Caco-2 (cell line): ENCODE measurements around the gene TCF3. TPM values are rescaled to one million over a fixed set of nuclear protein-coding genes. Genes with fewer than 3 reads are reported as not detected.
A peak's percentile ranks its signal among the peaks of the same experiment; 100 is the strongest.
"Not testable (repeated sequence)": the region's sequence is repeated elsewhere in the genome, so short reads cannot be mapped to it uniquely, and the experiment has no call there.

Experiments
- BruUV-seq: library from RNA; stranded (reverse); fragments of 400-500 nt; replicated peaks from 2 replicates; lab custom pipeline; 2021; lab: Mats Ljungman, UMichigan
- CTCF ChIA-PET: fragments of 300-600 bp; sonication (Branson Sonifier 250); formaldehyde crosslinking; loops from one replicate; lab custom pipeline; 2022; ENCODE audit warnings: antibody characterized with exemption; lab: Charles Lee
- POLR2A ChIA-PET: fragments of 300-600 bp; sonication (Branson Sonifier 250); formaldehyde crosslinking; loops from one replicate; lab custom pipeline; 2022; ENCODE audit warnings: antibody characterized with exemption; lab: Charles Lee
- DNase-seq, 2 experiments: peaks; one replicate each; pipeline versions ENCODE4 v3.0.0 to v3.0.0-alpha.2; 2020 to 2022
- H3K27me3 ChIP-seq: replicated peaks from 2 replicates; pipeline ENCODE4 v1.6.0; 2011; ENCODE audit warnings: low read length; ENCODE audit not compliant: control insufficient read depth, insufficient read depth
- H3K36me3 ChIP-seq: 2 replicates; pipeline ENCODE4 v1.5.1; 2011; ENCODE audit warnings: low read length; ENCODE audit not compliant: control insufficient read depth, insufficient read depth
- H3K4me1 ChIP-seq: fragments of 250-450 bp; sonication (Bioruptor Pico); 2 replicates; pipeline ENCODE4 v1.5.1; 2020; ENCODE audit warnings: mild to moderate bottlenecking
- H3K4me3 ChIP-seq: 2 replicates; pipeline ENCODE4 v1.5.1; 2011; ENCODE audit warnings: low read depth, mild to moderate bottlenecking, control low read depth, low read length
- H3K9me3 ChIP-seq: fragments of 250-450 bp; sonication (Bioruptor Pico); 2 replicates; pipeline ENCODE4 v1.5.1; 2020; ENCODE audit warnings: mild to moderate bottlenecking, moderate library complexity
- H3K27ac Mint-ChIP-seq: one replicate; pipeline ENCODE4 v1.8.0; 2022; ENCODE audit warnings: mixed read lengths; ENCODE audit not compliant: unreplicated experiment
- H3K27me3 Mint-ChIP-seq: one replicate; pipeline ENCODE4 v1.8.0; 2022; ENCODE audit warnings: mixed read lengths; ENCODE audit not compliant: insufficient read depth, unreplicated experiment
- H3K36me3 Mint-ChIP-seq: one replicate; pipeline ENCODE4 v1.8.0; 2022; ENCODE audit warnings: mild to moderate bottlenecking, mixed read lengths; ENCODE audit not compliant: insufficient read depth, unreplicated experiment
- H3K4me1 Mint-ChIP-seq: one replicate; pipeline ENCODE4 v1.8.0; 2022; ENCODE audit warnings: low read depth, mixed read lengths; ENCODE audit not compliant: unreplicated experiment
- H3K4me3 Mint-ChIP-seq: one replicate; pipeline ENCODE4 v1.8.0; 2022; ENCODE audit warnings: mild to moderate bottlenecking, moderate library complexity, mixed read lengths; ENCODE audit not compliant: unreplicated experiment
- H3K9me3 Mint-ChIP-seq: one replicate; pipeline ENCODE4 v1.8.0; 2022; ENCODE audit warnings: mixed read lengths; ENCODE audit not compliant: unreplicated experiment
- CTCF ChIP-seq, 2 experiments: fragments of 200-600 bp in 1 of 2; IDR thresholded peaks; 1 replicate in 1 of 2; 2 replicates in 1 of 2; pipeline versions ENCODE4 v1.5.1 to v1.8.0; 2011 to 2022; ENCODE audit warnings: antibody characterized with exemption in 1 of 2, control low read depth in 1 of 2, inconsistent platforms in 1 of 2, low read depth in 1 of 2, low read length in 1 of 2, mild to moderate bottlenecking in 1 of 2, moderate library complexity in 1 of 2; ENCODE audit not compliant: insufficient read depth in 1 of 2, severe bottlenecking in 1 of 2, unreplicated experiment in 1 of 2
- intact Hi-C: fragments of 100-400 bp; cut with micrococcal nuclease; formaldehyde crosslinking; loops from one replicate; pipeline ENCODE4 v1.10.0; 2022; ENCODE audit not compliant: unreplicated experiment
- total RNA-seq: library from RNA; stranded (reverse); gene quantifications from 2 replicates; pipeline ENCODE4 v1.2.3, GENCODE V29; 2022

TCF3 gene
- total RNA-seq, 1 experiment from 2014 or later = 147 TPM

- no TSS peak for BruUV-seq
- intact Hi-C loops = loop anchor here (1.0 to 10.0 kb wide), 3 partner anchors 94 to 126 kb away; no protein-coding TSS in a partner anchor
- H3K27me3 ChIP-seq = no peaks in the 10 kb centered on the region
- Mint-ChIP-seq H3K27me3 (peaks cover 12% of the 10 kb centered on the region), H3K36me3 (no peaks in the 10 kb centered on the region), H3K4me1 (no peaks in the 10 kb centered on the region), H3K4me3 (no peak overlapping the region), H3K9me3 (no peaks in the 10 kb centered on the region), H3K27ac (no peak overlapping the region)
- H3K9me3 ChIP-seq = no peaks in the 10 kb centered on the region
- ChIA-PET POLR2A (no interaction called here), CTCF (interaction anchor here (0.6 to 2.1 kb wide), 15 partner anchors 9 to 153 kb away, joined by 3 to 16 read pairs (median 5); partner anchors contain the start of genes MBD3, TCF3 and UQCR11)
- no peaks in the 10 kb centered on the region for H3K36me3 ChIP-seq
- no peak for DNase-seq
- H3K4me3 ChIP-seq = no peak overlapping the region
- no peaks in the 10 kb centered on the region for H3K4me1 ChIP-seq
- no peak for TF ChIP-seq CTCF (IDR thresholded peaks at IDR 0.05; ENCODE audit: insufficient read depth in 1 of 2, low read depth in 1 of 2, low read length in 1 of 2, severe bottlenecking in 1 of 2, unreplicated experiment in 1 of 2)
Measured at GRCh38 chr19:1672769-1673644, 20.6 kb upstream of the TCF3 start.

DNA sequence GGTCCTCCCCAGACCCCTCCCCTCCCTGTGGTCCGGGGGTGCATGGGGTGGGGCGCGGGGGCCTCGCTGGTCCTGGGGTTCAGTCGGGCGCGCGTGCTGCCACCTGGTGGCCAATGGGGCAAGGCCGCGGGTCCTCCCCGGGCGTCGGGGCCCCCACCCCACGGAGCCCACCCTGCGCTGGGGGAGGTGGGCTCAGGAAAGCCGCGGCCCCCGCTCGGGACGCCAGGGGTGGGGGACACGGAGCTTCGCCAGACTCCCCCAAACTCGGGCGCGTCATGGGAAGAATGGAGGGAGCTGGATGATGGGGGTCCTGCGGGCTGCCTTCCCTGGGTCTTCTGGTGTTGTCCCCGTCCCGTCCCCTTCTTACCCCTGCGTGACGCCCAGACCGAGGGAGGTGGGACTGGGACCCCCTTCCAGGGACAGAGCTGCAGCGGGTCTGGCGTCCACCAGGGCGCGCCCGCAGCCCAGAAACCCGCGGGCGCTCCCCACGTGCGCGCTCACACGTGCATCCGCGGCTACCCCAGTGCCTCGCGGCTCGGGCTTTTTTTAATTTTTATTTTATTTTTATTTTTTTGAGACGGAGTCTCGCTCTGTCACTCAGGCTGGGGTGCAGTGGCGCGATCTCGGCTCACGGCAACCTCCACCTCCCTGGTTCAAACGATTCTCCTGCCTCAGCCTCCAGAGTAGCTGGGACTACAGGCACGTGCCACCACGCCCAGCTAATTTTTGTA, 19.8 kb upstream of the TCF3 start:
- no peaks in the 10 kb centered on the region for H3K36me3 Mint-ChIP-seq
- H3K36me3 ChIP-seq = no peaks in the 10 kb centered on the region
- no peaks in the 10 kb centered on the region for H3K4me1 Mint-ChIP-seq
- peaks cover 13% of the 10 kb centered on the region for H3K27me3 Mint-ChIP-seq
- DNase-seq = peak in 1 of 2 experiments; percentile 54
- no peaks in the 10 kb centered on the region for H3K4me1 ChIP-seq
- peak overlapping the region; percentile 37 for H3K4me3 Mint-ChIP-seq
- BruUV-seq = no TSS peak
- intact Hi-C loops = loop anchor here (1.0 to 10.0 kb wide), 3 partner anchors 95 to 125 kb away; no protein-coding TSS in a partner anchor
- POLR2A ChIA-PET = no interaction called here
- H3K9me3 ChIP-seq = no peaks in the 10 kb centered on the region
- H3K27me3 ChIP-seq = no peaks in the 10 kb centered on the region
- no peaks in the 10 kb centered on the region for H3K9me3 Mint-ChIP-seq
- peak overlapping the region; percentile 48 for H3K4me3 ChIP-seq
- H3K27ac Mint-ChIP-seq = no peak overlapping the region
- CTCF ChIA-PET = interaction anchor here (0.6 to 2.1 kb wide), 14 partner anchors 9 to 154 kb away, joined by 3 to 16 read pairs (median 5); partner anchors contain the start of genes MBD3, TCF3 and UQCR11
- peak; percentile 73 to 98 for TF ChIP-seq CTCF (IDR thresholded peaks at IDR 0.05; ENCODE audit: insufficient read depth in 1 of 2, low read depth in 1 of 2, low read length in 1 of 2, severe bottlenecking in 1 of 2, unreplicated experiment in 1 of 2)

GRCh38 chr19:1671716-1672037, 19.3 kb upstream of the TCF3 start:
- POLR2A ChIA-PET = no interaction called here

GRCh38 chr19:1670747-1671146, 18.3 kb upstream of the TCF3 start:
- H3K27me3 ChIP-seq, POLR2A ChIA-PET, CTCF ChIA-PET, BruUV-seq, H3K36me3 Mint-ChIP-seq, H3K4me1 ChIP-seq, H3K4me3 Mint-ChIP-seq, H3K4me3 ChIP-seq, H3K4me1 Mint-ChIP-seq, H3K9me3 ChIP-seq, H3K36me3 ChIP-seq, DNase-seq, H3K27me3 Mint-ChIP-seq, H3K27ac Mint-ChIP-seq, H3K9me3 Mint-ChIP-seq: not testable (repeated sequence)
- intact Hi-C loops = loop anchor here (1.0 to 10.0 kb wide), 3 partner anchors 64 to 124 kb away; no protein-coding TSS in a partner anchor

More at GRCh38 chr19:1671716-1672037, 19.3 kb upstream of the TCF3 start:
- Histone ChIP-seq H3K36me3 (no peaks in the 10 kb centered on the region), H3K27me3 (no peaks in the 10 kb centered on the region), H3K4me1 (no peaks in the 10 kb centered on the region), H3K4me3 (peak overlapping the region; percentile 48), H3K9me3 (no peaks in the 10 kb centered on the region)
- no peak for TF ChIP-seq CTCF (IDR thresholded peaks at IDR 0.05; ENCODE audit: insufficient read depth in 1 of 2, low read depth in 1 of 2, low read length in 1 of 2, severe bottlenecking in 1 of 2, unreplicated experiment in 1 of 2)
- no peaks in the 10 kb centered on the region for H3K36me3 Mint-ChIP-seq
- H3K27ac Mint-ChIP-seq = no peak overlapping the region
- no peak for DNase-seq
- no peaks in the 10 kb centered on the region for H3K9me3 Mint-ChIP-seq
- H3K27me3 Mint-ChIP-seq = peaks cover 9% of the 10 kb centered on the region
- no peaks in the 10 kb centered on the region for H3K4me1 Mint-ChIP-seq
- CTCF ChIA-PET = interaction anchor here (1.0 to 1.6 kb wide), 5 partner anchors 11 to 111 kb away, joined by 4 to 13 read pairs (median 6); partner anchors contain the start of gene UQCR11
- intact Hi-C loops = loop anchor here (1.0 to 10.0 kb wide), 4 partner anchors 65 to 124 kb away; no protein-coding TSS in a partner anchor
- H3K4me3 Mint-ChIP-seq = peak overlapping the region; percentile 37
- no TSS peak for BruUV-seq
